Lower lobe of right lung (tissue), 2 donors: ENCODE measurements around the gene DAPK3. TPM values are rescaled to one million over a fixed set of nuclear protein-coding genes. Genes with fewer than 3 reads are reported as not detected.
A peak's percentile ranks its signal among the peaks of the same experiment; 100 is the strongest.

Experiments
- ATAC-seq, 2 donors: fragments of 200-7000 bp; cut with Tn5 transposase; one replicate each; pipeline ENCODE4 v1.9.1; 2020 to 2022; ENCODE audit warnings: mild to moderate bottlenecking in 2 of 2, moderate library complexity in 2 of 2
- DNase-seq: peaks from one replicate; pipeline ENCODE4 v3.0.0-alpha.2; 2020
- H3K27ac ChIP-seq: fragments of 200-600 bp; one replicate; pipeline ENCODE4 v1.8.0; 2022
- H3K27me3 ChIP-seq: fragments of 200-600 bp; one replicate; pipeline ENCODE4 v1.8.0; 2022; ENCODE audit warnings: low read depth
- H3K36me3 ChIP-seq: fragments of 200-600 bp; one replicate; pipeline ENCODE4 v1.8.0; 2022; ENCODE audit warnings: mild to moderate bottlenecking
- H3K4me1 ChIP-seq: fragments of 200-600 bp; one replicate; pipeline ENCODE4 v1.8.0; 2022
- H3K4me3 ChIP-seq: fragments of 200-600 bp; one replicate; pipeline ENCODE4 v1.8.0; 2022; ENCODE audit warnings: mild to moderate bottlenecking
- H3K9me3 ChIP-seq: fragments of 200-600 bp; one replicate; pipeline ENCODE4 v1.8.0; 2022
- intact Hi-C: fragments of 100-400 bp; cut with DNase I; formaldehyde crosslinking; loops from one replicate; pipeline ENCODE4 v1.11.0; 2022
- long read RNA-seq: library from polyadenylated mRNA; unstranded; transcript quantifications from one replicate; pipeline ENCODE4 v2.0.0, GENCODE V29; 2021
- total RNA-seq: library from RNA; stranded (reverse); fragmentation: NEBNext Ultra II Directional; extraction: Animal tissue kit (Norgen Biotek cat#: 25700); gene quantifications from one replicate; pipeline ENCODE4 v1.2.1, GENCODE V29; 2021
- TF ChIP-seq, protein P1 (sequence below): fragments of 200-600 bp; IDR thresholded peaks from one replicate; pipeline ENCODE4 v1.8.0; 2022; ENCODE audit warnings: antibody characterized with exemption, mild to moderate bottlenecking
- donor health status: DM: no; HTN: yes; CAD: no; lungs with severe emphysema.

Gene DAPK3
- total RNA-seq, result 50.5 TPM
- long read RNA-seq, transcript DAPK3-202 (9 exons, 2,257 nt), result major isoform, 8 of 130 reads
- long read RNA-seq, partial matches to known transcripts, result 10 of 130 reads
- long read RNA-seq, other reads (novel, unspliced or antisense), result 109 of 130 reads

DNA sequence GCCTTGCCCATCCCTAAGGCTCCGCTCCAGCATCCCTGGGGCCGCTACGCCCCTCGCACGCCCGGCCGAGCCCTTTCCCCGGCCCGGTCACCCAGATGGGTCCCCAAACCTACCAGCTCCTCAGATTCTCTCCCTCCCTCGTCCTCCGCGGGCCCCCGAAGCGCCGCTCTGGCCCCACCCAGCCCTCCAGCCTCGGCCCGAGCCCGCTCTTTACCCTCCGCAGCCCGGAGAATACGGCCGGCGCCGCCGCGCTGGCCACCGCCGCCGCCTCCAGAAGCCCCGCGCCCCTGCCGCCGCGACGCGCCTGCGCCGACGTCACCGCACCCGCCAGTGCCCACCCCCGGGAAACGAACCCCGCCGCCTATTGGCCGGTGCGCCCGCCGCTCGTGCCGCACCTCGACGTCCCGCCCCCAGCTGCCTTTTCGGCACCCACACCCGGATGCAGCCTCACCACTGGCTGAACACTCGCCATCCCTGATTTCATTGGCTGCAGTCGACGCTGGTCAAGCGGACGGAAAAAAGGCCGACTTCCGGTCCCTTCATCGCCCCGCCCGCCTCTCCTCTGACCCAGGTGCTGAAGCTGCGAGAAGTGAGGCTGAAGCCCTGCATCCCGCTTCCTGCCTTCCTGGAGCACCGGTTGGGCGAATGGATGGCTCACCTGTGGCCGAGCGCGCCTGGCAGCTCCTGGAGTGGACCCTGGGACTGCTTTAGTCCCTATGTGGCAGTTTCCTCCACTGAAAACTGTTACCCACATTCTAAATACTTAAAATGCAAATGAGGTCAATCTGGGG lies at the start of gene DAPK3:
DAPK3 (minus strand) TSS at position 292 of the 791 bp plus-strand sequence. CDS start 1,364 bp downstream, outside the sequence.
- DNase-seq (peak; percentile 97), ATAC-seq (peak; percentile 93 to 95)
- peaks cover 36% of the 10 kb centered on the region for H3K36me3 ChIP-seq
- peak within 1 kb of the TSS; percentile 81 for H3K4me3 ChIP-seq
- TF ChIP-seq, protein P1, sequence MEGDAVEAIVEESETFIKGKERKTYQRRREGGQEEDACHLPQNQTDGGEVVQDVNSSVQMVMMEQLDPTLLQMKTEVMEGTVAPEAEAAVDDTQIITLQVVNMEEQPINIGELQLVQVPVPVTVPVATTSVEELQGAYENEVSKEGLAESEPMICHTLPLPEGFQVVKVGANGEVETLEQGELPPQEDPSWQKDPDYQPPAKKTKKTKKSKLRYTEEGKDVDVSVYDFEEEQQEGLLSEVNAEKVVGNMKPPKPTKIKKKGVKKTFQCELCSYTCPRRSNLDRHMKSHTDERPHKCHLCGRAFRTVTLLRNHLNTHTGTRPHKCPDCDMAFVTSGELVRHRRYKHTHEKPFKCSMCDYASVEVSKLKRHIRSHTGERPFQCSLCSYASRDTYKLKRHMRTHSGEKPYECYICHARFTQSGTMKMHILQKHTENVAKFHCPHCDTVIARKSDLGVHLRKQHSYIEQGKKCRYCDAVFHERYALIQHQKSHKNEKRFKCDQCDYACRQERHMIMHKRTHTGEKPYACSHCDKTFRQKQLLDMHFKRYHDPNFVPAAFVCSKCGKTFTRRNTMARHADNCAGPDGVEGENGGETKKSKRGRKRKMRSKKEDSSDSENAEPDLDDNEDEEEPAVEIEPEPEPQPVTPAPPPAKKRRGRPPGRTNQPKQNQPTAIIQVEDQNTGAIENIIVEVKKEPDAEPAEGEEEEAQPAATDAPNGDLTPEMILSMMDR, result peak; percentile 13
- intact Hi-C loops, result no loop called here
- H3K4me1 ChIP-seq, result peaks cover 47% of the 10 kb centered on the region
- no peaks in the 10 kb centered on the region for H3K27me3 ChIP-seq
- H3K27ac ChIP-seq, result peak within 1 kb of the TSS; percentile 92
- H3K9me3 ChIP-seq, result no peaks in the 10 kb centered on the region

DNA sequence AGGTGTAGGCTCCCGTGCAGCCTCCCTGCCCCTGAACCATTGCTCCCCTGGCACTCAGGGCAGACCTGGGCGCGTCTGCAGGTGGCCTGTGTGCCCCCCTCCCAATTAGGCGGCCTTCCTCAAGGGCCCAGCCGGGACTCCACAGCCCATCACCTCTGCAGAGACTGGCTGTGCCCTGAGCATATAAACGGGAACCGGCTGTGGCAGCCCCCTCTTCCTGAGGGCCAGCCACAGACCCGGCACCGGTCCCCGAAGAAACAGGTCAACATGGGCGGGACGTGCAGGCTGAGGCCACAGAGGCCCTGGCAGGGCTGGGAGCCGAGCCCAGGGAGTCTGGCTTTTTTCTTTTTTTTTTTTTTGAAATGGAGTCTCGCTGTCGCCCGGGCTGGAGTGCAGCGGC lies 48.7 kb upstream of the DAPK3 start:
- DNase-seq (no peak), ATAC-seq (no peak)
- TF ChIP-seq, protein P1, result no peak
- Histone ChIP-seq H3K4me3 (no peak overlapping the region), H3K36me3 (peaks cover 42% of the 10 kb centered on the region), H3K27me3 (no peaks in the 10 kb centered on the region), H3K9me3 (no peaks in the 10 kb centered on the region), H3K4me1 (peaks cover 18% of the 10 kb centered on the region), H3K27ac (no peak overlapping the region)
- intact Hi-C loops, result no loop called here

DNA sequence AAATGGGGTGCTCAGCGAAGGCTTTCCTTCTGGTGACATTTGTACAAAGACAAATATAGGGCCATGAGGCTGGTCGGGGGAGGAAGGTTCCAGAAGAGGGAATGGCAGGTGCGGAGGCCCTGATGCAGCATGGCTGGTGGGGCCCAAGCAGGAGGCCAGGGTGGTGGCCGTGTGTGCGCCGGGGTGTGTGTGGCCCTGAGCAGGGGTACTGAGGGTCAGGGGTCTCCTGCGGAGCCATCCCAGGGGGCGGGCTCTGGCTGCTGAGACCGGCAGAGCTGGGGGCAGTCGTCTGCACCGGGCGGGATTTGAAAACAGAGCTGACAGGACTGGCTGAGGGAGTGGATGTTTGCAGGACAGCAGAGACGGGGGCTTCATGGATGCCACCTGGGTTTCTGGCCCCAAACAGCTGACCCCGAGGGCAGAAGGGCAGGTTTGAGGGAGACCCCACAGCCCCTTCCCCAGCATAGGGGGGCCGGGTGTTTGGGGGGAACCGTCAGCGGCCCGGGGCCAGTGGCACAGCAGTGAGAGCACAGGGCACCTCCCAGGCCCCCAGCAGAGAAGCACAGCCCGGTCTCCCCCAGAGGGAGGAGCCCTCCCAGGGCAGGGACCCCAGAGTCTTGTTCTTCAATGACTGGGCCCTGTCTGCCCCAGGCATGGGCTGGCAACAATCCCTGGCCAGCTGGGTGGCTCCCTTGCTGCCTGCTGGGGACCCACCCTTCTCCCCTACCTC lies 48.0 kb upstream of the DAPK3 start:
- no peak overlapping the region for H3K27ac ChIP-seq
- peaks cover 18% of the 10 kb centered on the region for H3K4me1 ChIP-seq
- peaks cover 42% of the 10 kb centered on the region for H3K36me3 ChIP-seq
- ATAC-seq (no peak), DNase-seq (no peak)
- H3K27me3 ChIP-seq, result no peaks in the 10 kb centered on the region
- TF ChIP-seq, protein P1, result no peak
- intact Hi-C loops, result no loop called here
- no peak overlapping the region for H3K4me3 ChIP-seq
- no peaks in the 10 kb centered on the region for H3K9me3 ChIP-seq

DNA sequence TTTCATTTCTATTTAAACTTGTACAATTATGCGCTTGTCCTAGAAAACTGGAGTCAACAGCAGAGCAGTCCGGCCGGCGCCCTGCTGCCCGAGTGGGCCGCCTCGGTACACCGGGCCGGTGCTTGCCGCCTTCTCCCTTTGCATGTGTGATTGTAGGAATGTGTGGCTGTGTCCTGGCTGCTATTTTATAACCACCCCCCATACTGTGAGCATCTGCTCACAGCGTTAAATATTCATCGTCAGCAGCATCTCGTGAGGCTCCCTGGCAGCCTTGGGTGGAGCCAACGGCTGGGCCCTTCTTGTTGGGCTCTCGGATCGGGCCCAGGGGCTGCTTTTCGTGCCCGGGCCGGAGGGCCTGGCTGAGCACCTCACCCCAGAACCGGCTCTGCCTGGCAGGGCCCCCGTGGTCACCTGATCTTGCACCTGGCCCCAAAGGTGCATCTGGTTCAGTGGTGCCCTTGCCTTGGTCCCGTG lies 47.3 kb upstream of the DAPK3 start:
- no peak overlapping the region for H3K4me3 ChIP-seq
- TF ChIP-seq, protein P1, result no peak
- peaks cover 13% of the 10 kb centered on the region for H3K4me1 ChIP-seq
- ATAC-seq (no peak), DNase-seq (no peak)
- no peaks in the 10 kb centered on the region for H3K9me3 ChIP-seq
- H3K27ac ChIP-seq, result no peak overlapping the region
- intact Hi-C loops, result no loop called here
- H3K27me3 ChIP-seq, result no peaks in the 10 kb centered on the region
- peaks cover 44% of the 10 kb centered on the region for H3K36me3 ChIP-seq

DNA sequence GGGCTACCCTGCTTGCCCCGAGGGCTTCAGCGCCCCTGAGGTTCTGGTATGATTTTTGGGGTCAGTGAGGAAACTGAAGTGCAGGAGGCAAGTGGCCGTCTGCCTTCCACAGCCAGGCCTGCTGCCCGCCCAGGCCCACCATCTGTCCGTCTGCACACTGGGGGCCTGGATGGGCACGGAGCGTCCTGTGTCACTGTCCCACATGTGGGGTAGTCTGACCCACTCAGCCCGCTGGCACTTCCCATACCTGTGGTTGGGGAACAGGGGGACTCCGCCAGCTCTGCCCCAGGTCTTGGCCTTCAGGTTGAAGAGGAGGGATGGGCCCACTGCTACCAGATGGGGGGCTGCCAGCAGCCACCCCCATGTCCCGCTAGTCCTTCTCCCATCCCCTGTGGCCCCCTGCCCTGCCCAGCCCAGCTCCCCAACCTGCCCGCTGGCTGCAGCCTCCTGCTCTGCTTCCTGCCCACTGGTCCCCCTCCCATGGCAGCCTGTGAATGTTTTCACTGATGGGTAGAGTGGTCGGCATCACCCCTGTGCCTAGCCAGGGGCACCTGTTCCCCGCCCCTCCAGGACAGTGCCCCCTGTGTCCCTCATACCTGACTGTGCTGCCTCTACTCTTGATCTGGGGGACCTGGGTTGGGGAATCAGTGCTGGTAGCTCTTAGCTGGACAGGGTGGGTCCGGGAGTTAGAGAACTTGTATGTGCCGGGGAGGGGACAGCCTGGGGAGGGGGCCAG lies 46.2 kb upstream of the DAPK3 start:
- Histone ChIP-seq H3K27ac (no peak overlapping the region), H3K9me3 (no peaks in the 10 kb centered on the region), H3K4me1 (peaks cover 12% of the 10 kb centered on the region), H3K36me3 (peaks cover 49% of the 10 kb centered on the region), H3K4me3 (no peak overlapping the region), H3K27me3 (no peaks in the 10 kb centered on the region)
- no peak for DNase-seq
- ATAC-seq, result no peak
- TF ChIP-seq, protein P1, result no peak
- intact Hi-C loops, result no loop called here
